Measurements from ENCODE around the gene TTLL10.

DNA sequence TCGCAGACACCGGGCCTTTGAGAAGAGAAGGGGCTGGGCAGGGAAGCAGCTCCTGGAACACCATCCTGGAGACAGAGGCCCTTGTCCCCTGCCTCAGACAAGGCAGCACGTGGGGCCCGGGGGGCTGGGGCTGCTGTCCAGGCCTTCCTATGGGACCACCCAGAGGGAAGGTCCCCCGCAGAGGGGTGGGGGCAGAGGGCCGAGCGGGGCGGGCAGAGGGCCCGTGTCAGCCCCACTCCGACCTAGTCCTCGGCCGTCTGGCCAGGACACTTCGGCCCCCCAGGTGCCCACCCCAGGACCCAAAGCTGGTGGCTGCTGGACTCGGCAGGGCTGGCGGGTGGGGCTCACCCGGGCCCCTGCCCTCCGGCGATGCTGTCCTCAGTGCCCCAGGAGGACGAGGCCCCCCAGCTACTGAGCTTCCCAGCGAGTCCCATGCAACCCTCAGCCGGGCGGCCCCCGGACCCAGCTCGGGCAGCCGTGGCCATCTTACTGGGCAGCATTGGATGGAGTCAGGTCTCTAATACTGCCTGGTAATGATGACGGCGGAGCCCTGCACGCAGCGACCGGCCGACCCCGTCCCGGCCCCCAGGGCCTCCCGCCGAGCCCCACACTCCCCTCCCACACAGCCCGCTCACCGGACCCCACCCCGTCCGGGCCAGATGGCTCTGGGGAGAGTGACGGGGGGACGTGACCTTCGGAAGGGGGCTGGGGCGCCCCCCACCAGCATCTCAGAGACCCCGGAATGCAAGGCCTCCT lies 6.9 kb upstream of the TTLL10 start:
- no peak for TF ChIP-seq CTCF (optimal IDR thresholded peaks at IDR 0.05 in 1 of 3, IDR thresholded peaks at IDR 0.05 in 1 of 3, conservative IDR thresholded peaks at IDR 0.05 in 1 of 3; ENCODE audit: extremely low read depth in 1 of 3, insufficient read depth in 2 of 3, low read length in 3 of 3)
- no peak for TF ChIP-seq EZH2 (IDR thresholded peaks at IDR 0.05; ENCODE audit: low read length)

Data from keratinocyte (primary cell).